Duodenal mucosa (tissue), 2 donors: Measurements from ENCODE around the gene RALGPS1.

Experiments used
- H3K27ac ChIP-seq: one replicate; pipeline ENCODE4 v1.7.0; 2013; ENCODE audit warnings: low read depth, low read length
- H3K27me3 ChIP-seq, 2 donors: one replicate each; pipeline ENCODE4 v1.7.0; 2013; ENCODE audit warnings: low read length in 2 of 2, control low read depth in 1 of 2; ENCODE audit not compliant: insufficient read depth in 2 of 2, control insufficient read depth in 1 of 2
- H3K36me3 ChIP-seq, 2 donors: one replicate each; pipeline ENCODE4 v1.7.0; 2013; ENCODE audit warnings: low read length in 2 of 2, control low read depth in 1 of 2; ENCODE audit not compliant: insufficient read depth in 2 of 2, control insufficient read depth in 1 of 2
- H3K4me1 ChIP-seq, 2 donors: one replicate each; pipeline ENCODE4 v1.7.0; 2013; ENCODE audit warnings: low read length in 2 of 2, control low read depth in 1 of 2; ENCODE audit not compliant: insufficient read depth in 2 of 2, control insufficient read depth in 1 of 2
- H3K4me3 ChIP-seq, 2 donors: one replicate each; pipeline ENCODE4 v1.7.0; 2013; ENCODE audit warnings: low read length in 2 of 2, low read depth in 1 of 2
- H3K9ac ChIP-seq, 2 donors: one replicate each; pipeline ENCODE4 v1.7.0; 2013; ENCODE audit warnings: low read length in 2 of 2, low read depth in 1 of 2
- H3K9me3 ChIP-seq, 2 donors: one replicate each; pipeline ENCODE4 v1.7.0; 2013; ENCODE audit warnings: low read length in 2 of 2, control low read depth in 1 of 2; ENCODE audit not compliant: control insufficient read depth in 1 of 2

RALGPS1 gene

DNA sequence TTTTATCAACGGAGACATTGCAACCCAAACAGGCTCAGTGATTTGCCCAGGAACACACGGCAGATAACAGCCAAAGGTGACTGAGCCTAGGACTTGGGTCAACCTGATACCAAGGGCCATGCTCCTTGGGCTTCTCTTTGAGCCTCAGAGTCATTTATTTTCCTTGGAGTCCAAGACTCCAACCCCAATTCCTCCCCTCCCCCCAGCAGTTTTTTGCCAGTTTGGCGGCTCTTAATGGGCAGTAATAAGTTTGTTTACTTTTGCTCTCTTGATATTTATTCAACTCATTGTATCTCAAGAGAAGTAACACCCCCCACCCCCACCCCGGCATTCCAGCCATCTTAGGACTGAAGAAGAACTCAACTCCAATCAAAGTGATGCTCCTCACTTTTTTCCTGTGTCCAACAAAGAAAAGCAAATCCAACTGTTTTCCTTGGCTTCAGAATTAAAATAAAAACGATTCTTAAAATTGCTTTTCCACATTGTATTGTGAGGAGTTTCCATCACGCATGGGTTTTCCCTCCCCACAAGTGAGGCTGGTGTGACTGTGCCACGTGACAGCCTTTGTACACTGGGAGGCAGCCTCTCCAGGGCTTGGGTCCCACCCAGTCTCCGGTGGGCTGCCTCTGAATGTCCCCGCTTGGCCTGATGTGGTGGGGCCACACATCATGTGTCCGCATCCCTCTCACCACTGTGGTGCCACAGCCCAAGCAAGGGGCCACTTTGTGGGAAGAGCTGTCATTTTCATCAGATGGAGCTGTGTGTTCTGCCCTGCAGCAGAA lies 198.8 kb downstream of the RALGPS1 start:
- peaks cover 8 to 10% of the 10 kb centered on the region in 2 donors for H3K4me1 ChIP-seq
- H3K4me3 ChIP-seq: no peak overlapping the region
- no peak overlapping the region for H3K9ac ChIP-seq
- H3K36me3 ChIP-seq: peaks cover 0 to 10% of the 10 kb centered on the region in 2 donors
- no peaks in the 10 kb centered on the region for H3K9me3 ChIP-seq
- no peaks in the 10 kb centered on the region for H3K27me3 ChIP-seq
- no peak overlapping the region for H3K27ac ChIP-seq

DNA sequence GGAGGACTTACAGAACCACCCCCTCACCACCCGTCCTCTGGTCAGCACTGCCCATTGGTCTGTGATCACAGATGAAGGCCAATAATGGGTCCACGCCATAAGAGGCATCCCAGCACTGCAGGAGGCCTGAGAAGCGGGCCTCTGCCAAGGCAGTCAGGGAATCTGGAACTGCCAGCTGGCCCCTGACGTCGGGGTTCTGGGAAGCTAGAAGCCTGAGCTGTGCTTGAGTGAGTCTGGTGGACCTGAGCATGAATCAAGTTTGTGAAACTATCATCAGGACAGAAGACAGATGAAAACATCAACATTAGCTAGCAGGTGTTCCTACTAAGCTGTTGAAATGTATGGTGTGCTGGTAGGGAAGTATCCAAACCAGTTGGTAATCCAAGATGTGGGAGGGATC lies 200.0 kb downstream of the RALGPS1 start:
- Histone ChIP-seq H3K4me3 (no peak overlapping the region), H3K27ac (no peak overlapping the region), H3K27me3 (no peaks in the 10 kb centered on the region), H3K36me3 (peaks cover 0 to 14% of the 10 kb centered on the region in 2 donors), H3K9me3 (no peaks in the 10 kb centered on the region), H3K4me1 (peaks cover 8 to 10% of the 10 kb centered on the region in 2 donors), H3K9ac (no peak overlapping the region)

DNA sequence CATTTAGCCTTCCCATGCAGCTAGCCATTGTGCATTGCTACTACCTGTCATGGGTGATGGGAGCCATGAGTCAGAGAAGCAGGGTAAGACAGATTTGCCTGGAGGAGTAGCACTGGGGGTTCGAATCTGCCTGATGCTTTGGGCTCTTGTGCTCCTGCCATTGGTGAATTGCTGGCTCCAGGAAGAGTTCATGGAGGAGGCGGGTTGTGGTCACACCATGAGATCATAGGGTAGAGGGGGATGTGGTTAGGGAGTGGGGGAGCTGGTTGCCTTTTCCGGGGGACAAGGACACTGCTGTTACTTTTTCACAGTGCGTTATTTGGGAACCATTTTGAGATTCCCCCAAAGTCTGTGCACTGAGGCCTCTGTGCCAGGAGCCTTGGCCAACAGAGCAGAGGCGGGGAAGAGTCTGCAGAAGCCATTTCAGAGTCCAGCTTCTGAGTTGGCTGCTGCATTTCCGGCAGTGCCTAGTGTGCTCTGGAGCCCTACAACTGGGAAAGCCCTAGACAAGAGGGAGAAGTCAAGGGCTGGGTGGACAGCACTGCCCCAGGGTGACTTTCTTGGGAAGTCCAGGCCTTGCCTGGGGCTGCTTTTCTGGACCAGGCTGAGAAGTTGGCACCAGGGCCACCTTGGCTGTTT lies 201.6 kb downstream of the RALGPS1 start:
- Histone ChIP-seq H3K4me1 (peaks cover 10 to 13% of the 10 kb centered on the region in 2 donors), H3K27me3 (no peaks in the 10 kb centered on the region), H3K4me3 (no peak overlapping the region), H3K27ac (no peak overlapping the region), H3K9me3 (no peaks in the 10 kb centered on the region), H3K36me3 (peaks cover 0 to 18% of the 10 kb centered on the region in 2 donors), H3K9ac (no peak overlapping the region)

DNA sequence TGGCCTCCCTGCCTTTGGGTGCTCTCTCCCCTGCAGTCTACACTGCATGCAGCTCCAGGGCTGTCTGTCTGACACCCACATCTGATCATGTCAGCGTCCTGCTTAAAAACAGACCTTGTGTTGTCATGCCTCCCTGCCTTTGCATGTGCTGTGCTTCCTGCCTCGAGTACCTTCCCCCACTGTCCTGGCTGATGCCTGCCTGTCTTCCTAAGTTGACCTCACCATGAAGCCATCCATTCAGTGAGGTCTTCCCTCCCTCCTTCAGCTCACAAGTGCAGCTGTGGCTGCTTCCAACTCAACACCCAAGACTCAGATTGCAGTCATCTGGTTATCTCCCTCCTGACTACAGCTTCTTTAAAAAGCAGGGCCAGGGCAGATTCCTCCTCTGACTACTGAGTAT lies 202.4 kb downstream of the RALGPS1 start:
- no peak overlapping the region for H3K4me3 ChIP-seq
- peaks cover 10 to 15% of the 10 kb centered on the region in 2 donors for H3K4me1 ChIP-seq
- no peaks in the 10 kb centered on the region for H3K9me3 ChIP-seq
- H3K27me3 ChIP-seq: no peaks in the 10 kb centered on the region
- H3K9ac ChIP-seq: no peak overlapping the region
- peaks cover 0 to 18% of the 10 kb centered on the region in 2 donors for H3K36me3 ChIP-seq
- H3K27ac ChIP-seq: no peak overlapping the region

DNA sequence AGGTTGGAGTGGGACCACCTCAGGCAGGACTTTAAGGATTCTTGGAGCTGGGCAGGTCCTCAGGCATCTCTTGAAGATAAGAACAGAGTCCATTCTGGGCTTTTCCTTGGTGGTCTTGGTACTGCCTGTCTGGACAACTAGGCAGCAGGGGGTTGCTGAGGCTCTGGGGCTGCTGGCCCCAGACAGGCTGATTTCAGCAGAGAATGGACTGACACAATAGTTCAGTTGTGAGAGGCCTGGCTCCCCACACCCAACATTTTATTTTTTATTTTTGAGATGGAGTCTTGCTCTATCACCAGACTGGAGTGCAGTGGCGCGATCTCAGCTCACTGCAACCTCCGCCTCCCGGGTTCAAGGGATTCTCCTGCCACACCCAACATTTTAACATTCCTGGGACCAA lies 203.2 kb downstream of the RALGPS1 start:
- Histone ChIP-seq H3K4me1 (peaks cover 6 to 12% of the 10 kb centered on the region in 2 donors), H3K9ac (no peak overlapping the region), H3K27me3 (no peaks in the 10 kb centered on the region), H3K27ac (no peak overlapping the region), H3K4me3 (no peak overlapping the region), H3K9me3 (no peaks in the 10 kb centered on the region), H3K36me3 (peaks cover 0 to 14% of the 10 kb centered on the region in 2 donors)

DNA sequence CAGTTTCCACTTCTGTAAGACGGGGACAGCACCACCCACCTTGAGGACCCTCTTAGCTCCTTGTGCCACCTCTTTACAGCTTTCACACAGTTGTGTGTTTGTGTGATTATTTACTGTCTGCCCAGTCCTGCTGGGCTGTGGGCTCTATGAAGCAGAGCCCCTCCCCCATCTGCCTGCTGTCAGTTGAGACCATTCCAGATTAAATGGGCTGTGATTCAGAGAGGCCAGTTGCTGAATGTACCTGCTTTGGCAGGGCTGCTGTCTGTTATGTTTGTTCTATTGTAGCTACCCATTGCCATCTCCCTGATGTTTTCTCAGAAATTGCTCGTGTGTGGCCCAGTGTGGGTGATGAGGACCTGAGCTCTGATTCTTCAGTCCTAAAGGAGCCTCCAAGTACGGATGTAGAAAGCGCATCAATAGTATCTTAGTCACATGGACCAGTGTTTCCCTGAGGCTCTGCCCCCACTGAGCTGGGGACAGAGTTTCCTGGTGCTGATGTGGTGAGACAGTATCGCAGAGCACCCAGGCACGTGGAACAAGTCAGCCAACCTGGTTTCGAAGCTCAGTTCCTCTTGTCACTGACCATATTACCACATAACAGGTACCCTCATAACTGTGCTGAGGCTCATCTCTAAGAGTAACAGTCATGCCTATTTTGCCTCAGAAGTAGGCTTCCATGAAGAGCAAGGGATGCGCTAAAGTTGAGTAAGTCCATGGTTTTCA lies 204.2 kb downstream of the RALGPS1 start:
- H3K9ac ChIP-seq: no peak overlapping the region
- no peak overlapping the region for H3K27ac ChIP-seq
- peaks cover 7 to 21% of the 10 kb centered on the region in 2 donors for H3K4me1 ChIP-seq
- H3K9me3 ChIP-seq: no peaks in the 10 kb centered on the region
- no peaks in the 10 kb centered on the region for H3K27me3 ChIP-seq
- peaks cover 0 to 13% of the 10 kb centered on the region in 2 donors for H3K36me3 ChIP-seq
- no peak overlapping the region for H3K4me3 ChIP-seq

DNA sequence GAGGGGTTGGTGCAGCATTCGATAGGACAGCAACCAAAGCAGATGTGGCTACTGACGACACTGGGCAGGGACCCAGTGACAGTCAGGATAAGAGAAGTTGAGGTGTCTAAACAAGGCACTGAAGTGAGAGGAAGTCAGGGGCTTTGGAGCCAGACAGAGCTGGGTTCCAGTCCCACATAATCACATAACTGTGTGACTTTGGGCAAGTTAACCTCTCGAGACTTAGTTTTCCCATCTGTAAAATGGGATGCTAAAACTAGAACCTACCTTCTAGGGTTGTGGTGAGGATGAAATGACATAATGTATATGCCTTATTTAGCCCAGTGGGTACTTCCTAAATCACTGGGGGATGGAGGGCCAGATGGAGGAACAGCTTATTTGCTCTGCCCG lies 204.7 kb downstream of the RALGPS1 start:
- H3K4me3 ChIP-seq: no peak overlapping the region
- H3K9ac ChIP-seq: no peak overlapping the region
- no peak overlapping the region for H3K27ac ChIP-seq
- H3K36me3 ChIP-seq: peaks cover 0 to 13% of the 10 kb centered on the region in 2 donors
- peaks cover 7 to 23% of the 10 kb centered on the region in 2 donors for H3K4me1 ChIP-seq
- no peaks in the 10 kb centered on the region for H3K9me3 ChIP-seq
- no peaks in the 10 kb centered on the region for H3K27me3 ChIP-seq

DNA sequence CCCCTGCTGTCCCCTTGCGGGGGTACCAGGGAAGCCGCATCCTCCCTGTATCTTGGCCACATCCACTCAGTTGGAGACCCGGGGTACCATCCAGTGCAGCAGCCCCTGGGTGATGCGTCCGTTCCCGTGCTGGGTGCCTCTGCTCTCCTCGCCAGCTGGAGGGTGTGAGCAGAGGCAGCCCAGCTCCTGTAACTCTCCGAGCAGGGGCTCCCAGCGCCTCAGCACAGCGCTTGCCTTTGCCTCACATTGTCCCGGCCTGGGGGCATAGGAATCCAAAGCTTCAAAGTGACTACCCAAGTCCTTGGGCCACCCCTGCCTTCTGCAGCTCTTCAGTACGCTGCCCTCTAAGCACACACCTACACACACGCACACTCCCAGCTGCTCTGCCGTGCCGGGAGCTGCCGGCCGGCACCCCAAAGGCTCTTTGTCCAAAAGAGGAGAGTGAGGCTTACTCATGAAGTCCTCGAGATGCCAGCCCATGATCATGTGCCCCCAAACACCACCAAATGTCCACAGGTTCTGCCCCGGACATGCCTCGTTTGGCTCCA lies 207.1 kb downstream of the RALGPS1 start:
- peaks cover 7 to 23% of the 10 kb centered on the region in 2 donors for H3K4me1 ChIP-seq

DNA sequence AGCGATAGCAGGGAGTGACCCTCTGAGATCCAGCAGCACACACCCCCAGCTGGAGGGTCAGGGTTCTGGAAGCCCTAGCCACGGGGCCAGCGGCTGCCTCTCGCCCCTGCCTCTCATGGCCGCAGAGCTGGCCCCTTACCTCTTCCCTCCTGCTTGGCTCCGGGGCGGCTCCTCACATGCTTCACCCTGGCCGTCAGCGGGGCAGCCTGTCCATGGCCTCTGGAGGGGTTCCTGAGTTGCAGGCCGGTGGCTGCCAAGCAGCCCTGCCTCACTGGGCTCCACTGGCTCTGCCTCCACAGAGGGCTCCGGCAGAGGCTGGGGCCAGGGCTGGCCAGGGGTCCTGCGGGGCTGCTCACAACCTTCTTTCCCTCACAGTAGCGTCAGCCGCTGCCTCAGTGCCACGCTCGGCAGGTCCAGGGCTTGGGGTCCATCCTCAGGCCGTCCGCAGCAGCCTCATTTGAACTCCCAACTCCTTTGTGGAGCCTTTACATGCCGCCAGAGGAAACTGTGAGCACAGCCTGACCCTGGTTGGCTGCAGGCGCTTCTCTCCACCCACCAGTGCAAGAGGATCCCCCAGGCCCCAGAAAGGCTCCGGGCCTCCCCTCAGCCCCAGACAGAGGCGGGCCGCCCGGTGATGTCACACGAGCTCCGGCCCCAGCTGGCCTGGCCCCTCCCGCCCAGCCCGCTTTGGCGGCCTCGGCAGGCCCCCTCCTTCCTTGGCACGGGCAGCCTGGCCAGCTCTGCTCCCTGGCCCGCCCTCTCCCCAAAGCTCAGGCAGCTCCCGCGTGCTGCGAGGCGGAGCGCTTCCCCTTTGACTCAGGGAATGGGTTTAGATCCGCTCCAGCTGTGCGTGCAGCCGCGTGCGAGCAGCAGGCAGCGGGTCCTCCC lies 207.8 kb downstream of the RALGPS1 start, which contains the start of gene ANGPTL2:
TSS of gene ANGPTL2 (minus strand) at position 460 of the 888 bp plus-strand sequence. CDS start 13,904 bp downstream, outside the sequence.
- H3K27ac ChIP-seq: peak within 1 kb of the TSS; percentile 67
- H3K36me3 ChIP-seq: peaks cover 0 to 13% of the 10 kb centered on the region in 2 donors
- no peaks in the 10 kb centered on the region for H3K9me3 ChIP-seq
- peaks cover 7 to 26% of the 10 kb centered on the region in 2 donors for H3K4me1 ChIP-seq
- H3K9ac ChIP-seq: peak within 1 kb of the TSS; percentile 51 to 70
- H3K27me3 ChIP-seq: no peaks in the 10 kb centered on the region
- peak within 1 kb of the TSS; percentile 38 to 61 for H3K4me3 ChIP-seq

More for the DNA sequence above, 207.1 kb downstream of the RALGPS1 start:
- H3K27me3 ChIP-seq: no peaks in the 10 kb centered on the region
- peak overlapping the region; percentile 51 to 70 for H3K9ac ChIP-seq
- no peaks in the 10 kb centered on the region for H3K9me3 ChIP-seq
- H3K36me3 ChIP-seq: peaks cover 0 to 13% of the 10 kb centered on the region in 2 donors
- peak overlapping the region; percentile 38 to 61 for H3K4me3 ChIP-seq
- H3K27ac ChIP-seq: peak overlapping the region; percentile 67
